ENCODE measurements around the gene HOTAIR. TPM values are rescaled to one million over a fixed set of nuclear protein-coding genes. Genes with fewer than 3 reads are reported as not detected.

The HOTAIR gene
- total RNA-seq, 3 donors from 2014 or later (not counting 1 experiment from before 2014, with no cell fraction given), result not detected

DNA sequence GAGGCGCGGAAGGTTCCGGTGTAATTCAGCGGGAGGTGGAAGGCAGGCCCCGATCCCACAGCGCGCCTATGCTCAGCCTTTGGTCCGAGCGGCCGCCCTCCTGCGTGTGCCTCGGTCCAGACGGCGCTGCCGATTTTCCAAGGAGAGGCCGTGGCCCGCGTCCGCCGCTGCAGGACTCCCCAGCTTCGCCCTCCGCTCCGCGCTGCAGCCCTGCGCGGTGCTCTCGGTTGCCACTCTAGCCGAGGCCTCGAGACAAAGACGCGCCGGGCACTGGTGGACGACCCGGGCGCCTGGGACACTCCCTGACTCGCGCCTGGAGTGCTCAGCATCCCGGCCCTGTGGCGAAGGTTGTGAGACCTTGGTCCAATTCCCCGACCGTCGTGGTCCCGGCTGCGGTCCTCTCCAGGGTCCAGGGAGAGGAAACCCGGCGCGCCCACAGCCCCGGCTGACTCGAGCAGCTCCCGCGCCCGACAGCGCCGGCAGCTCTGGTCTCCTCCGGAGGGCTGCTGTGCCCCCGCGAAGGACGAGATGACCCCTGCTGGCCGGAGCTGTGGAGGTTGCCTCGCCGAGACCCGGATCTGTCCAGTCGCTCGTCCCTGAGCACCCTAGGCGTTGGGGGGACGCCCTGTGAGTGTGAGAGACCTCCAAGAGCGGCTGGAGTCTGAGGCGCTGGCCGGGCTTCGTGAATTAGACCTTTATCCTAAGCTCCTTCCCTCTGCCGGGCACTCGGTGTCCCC is 13.6 kb downstream of the HOTAIR start:
- H3K4me1 Mint-ChIP-seq, result peaks cover 41 to 42% of the 10 kb centered on the region in 2 donors
- DNase-seq, result no peak
- Histone ChIP-seq H3K4me1 (ENCODE audit: control insufficient read depth, insufficient read depth, low read length) (peaks cover 38% of the 10 kb centered on the region), H3K9me3 (ENCODE audit: control insufficient read depth, insufficient read depth, low read length) (no peaks in the 10 kb centered on the region), H3K27ac (ENCODE audit: low read length) (no peak overlapping the region), H3K36me3 (ENCODE audit: control insufficient read depth, insufficient read depth, low read length) (no peaks in the 10 kb centered on the region), H3K4me3 (ENCODE audit: low read length) (no peak overlapping the region), H3K27me3 (ENCODE audit: control insufficient read depth, insufficient read depth, low read length) (peaks cover 94% of the 10 kb centered on the region)
- H3K9me3 Mint-ChIP-seq, result no peaks in the 10 kb centered on the region
- H3K27ac Mint-ChIP-seq, result peak overlapping the region in 1 of 2 donors; percentile 18
- H3K4me3 Mint-ChIP-seq, result no peak overlapping the region
- TF ChIP-seq, protein P1, sequence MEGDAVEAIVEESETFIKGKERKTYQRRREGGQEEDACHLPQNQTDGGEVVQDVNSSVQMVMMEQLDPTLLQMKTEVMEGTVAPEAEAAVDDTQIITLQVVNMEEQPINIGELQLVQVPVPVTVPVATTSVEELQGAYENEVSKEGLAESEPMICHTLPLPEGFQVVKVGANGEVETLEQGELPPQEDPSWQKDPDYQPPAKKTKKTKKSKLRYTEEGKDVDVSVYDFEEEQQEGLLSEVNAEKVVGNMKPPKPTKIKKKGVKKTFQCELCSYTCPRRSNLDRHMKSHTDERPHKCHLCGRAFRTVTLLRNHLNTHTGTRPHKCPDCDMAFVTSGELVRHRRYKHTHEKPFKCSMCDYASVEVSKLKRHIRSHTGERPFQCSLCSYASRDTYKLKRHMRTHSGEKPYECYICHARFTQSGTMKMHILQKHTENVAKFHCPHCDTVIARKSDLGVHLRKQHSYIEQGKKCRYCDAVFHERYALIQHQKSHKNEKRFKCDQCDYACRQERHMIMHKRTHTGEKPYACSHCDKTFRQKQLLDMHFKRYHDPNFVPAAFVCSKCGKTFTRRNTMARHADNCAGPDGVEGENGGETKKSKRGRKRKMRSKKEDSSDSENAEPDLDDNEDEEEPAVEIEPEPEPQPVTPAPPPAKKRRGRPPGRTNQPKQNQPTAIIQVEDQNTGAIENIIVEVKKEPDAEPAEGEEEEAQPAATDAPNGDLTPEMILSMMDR (IDR thresholded peaks at IDR 0.05), result no peak
- whole genome bisulfite sequencing (ENCODE audit: insufficient coverage), result 5% methylated on average over 72 of the region's 72 CpGs
- ATAC-seq, result no peak
- peaks cover 18% of the 10 kb centered on the region for H3K36me3 Mint-ChIP-seq
- intact Hi-C loops (cut with micrococcal nuclease), result no loop called here
- peaks cover 69 to 95% of the 10 kb centered on the region in 2 donors for H3K27me3 Mint-ChIP-seq (ENCODE audit: low read depth in 2 of 2)

DNA sequence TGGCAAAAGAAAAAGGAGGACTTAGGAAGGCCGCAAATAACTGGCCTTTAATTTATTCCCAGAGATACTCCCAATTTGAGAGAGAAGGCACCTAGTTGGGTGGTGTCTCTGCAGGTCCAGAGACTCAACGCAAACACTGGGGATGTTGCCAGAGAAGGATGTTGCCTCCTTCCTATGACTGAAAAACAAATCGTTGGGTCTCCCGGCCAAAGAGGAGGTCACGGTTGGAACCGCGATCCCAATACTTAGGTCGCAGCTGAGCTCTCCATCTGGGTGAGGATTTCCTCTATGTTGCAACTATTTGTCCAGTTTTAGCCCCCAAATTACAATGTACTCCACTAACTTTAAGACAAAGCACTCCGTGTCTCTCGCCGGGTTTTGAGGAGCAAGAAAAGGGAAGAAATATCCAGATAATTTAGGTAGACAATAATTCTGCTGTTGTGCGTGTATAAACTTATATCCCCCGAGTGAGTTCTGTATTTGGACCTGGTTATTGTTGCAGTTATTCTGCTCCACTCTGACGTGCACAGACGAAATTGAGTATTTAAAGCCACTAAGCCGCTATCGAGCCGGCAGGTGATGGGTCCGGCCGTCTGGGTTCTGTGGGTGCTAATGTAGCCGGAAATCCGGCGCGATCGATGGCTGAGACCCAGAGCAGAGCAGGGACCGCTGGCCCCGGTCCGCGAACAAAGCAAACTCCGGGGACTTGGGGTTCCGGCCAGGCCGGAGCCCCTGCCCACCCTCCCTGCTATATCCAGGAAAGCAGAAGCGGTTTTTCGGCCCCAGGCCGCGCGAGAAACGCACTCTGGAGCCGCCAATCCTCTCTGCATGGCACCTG is 14.3 kb downstream of the HOTAIR start:
- H3K36me3 Mint-ChIP-seq, result peaks cover 18% of the 10 kb centered on the region
- H3K4me1 ChIP-seq (ENCODE audit: control insufficient read depth, insufficient read depth, low read length), result peaks cover 38% of the 10 kb centered on the region
- H3K9me3 ChIP-seq (ENCODE audit: control insufficient read depth, insufficient read depth, low read length), result peaks cover 2% of the 10 kb centered on the region
- peaks cover 36 to 42% of the 10 kb centered on the region in 2 donors for H3K4me1 Mint-ChIP-seq
- WGBS (ENCODE audit: insufficient coverage), result 9% methylated on average over 39 of the region's 39 CpGs
- no peak overlapping the region for H3K4me3 ChIP-seq (ENCODE audit: low read length)
- no peak overlapping the region for H3K27ac Mint-ChIP-seq
- no peaks in the 10 kb centered on the region for H3K36me3 ChIP-seq (ENCODE audit: control insufficient read depth, insufficient read depth, low read length)
- intact Hi-C loops (cut with micrococcal nuclease), result no loop called here
- no peaks in the 10 kb centered on the region for H3K9me3 Mint-ChIP-seq
- DNase-seq (no peak), ATAC-seq (peak in 1 of 3 donors; percentile 34)
- TF ChIP-seq, protein P1 (IDR thresholded peaks at IDR 0.05), result no peak
- H3K4me3 Mint-ChIP-seq, result peak overlapping the region; percentile 45
- peaks cover 95% of the 10 kb centered on the region for H3K27me3 ChIP-seq (ENCODE audit: control insufficient read depth, insufficient read depth, low read length)
- peaks cover 73 to 95% of the 10 kb centered on the region in 2 donors for H3K27me3 Mint-ChIP-seq (ENCODE audit: low read depth in 2 of 2)
- H3K27ac ChIP-seq (ENCODE audit: low read length), result no peak overlapping the region

DNA sequence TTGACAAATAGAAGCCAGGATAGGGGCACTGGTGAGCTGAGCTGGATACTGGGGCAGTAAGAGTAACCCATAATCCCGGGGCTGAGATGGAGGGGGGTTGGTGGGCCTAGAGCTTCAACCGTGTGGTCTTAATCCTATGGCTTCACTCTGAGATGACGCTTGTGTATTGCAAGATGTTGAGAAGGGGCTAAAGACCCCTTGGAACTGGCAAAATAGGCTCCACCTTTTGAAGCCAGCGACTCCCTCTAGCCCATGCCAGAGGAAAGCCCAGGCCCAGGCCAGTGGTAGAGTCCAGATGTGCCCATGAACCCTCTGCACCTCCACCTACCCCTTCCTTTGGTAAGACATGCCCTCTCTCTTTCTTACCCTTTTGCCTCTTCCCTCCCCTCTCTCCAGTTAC is 15.4 kb downstream of the HOTAIR start:
- H3K27me3 Mint-ChIP-seq (ENCODE audit: low read depth in 2 of 2), result peaks cover 73 to 84% of the 10 kb centered on the region in 2 donors
- no peaks in the 10 kb centered on the region for H3K9me3 Mint-ChIP-seq
- Histone ChIP-seq H3K36me3 (ENCODE audit: control insufficient read depth, insufficient read depth, low read length) (no peaks in the 10 kb centered on the region), H3K27ac (ENCODE audit: low read length) (no peak overlapping the region), H3K27me3 (ENCODE audit: control insufficient read depth, insufficient read depth, low read length) (peaks cover 94% of the 10 kb centered on the region), H3K4me1 (ENCODE audit: control insufficient read depth, insufficient read depth, low read length) (peaks cover 45% of the 10 kb centered on the region), H3K9me3 (ENCODE audit: control insufficient read depth, insufficient read depth, low read length) (peaks cover 5% of the 10 kb centered on the region), H3K4me3 (ENCODE audit: low read length) (no peak overlapping the region)
- no peak for ATAC-seq
- DNase-seq, result no peak
- peaks cover 18% of the 10 kb centered on the region for H3K36me3 Mint-ChIP-seq
- H3K4me3 Mint-ChIP-seq, result peak overlapping the region; percentile 45
- TF ChIP-seq, protein P1 (IDR thresholded peaks at IDR 0.05), result no peak
- H3K4me1 Mint-ChIP-seq, result peaks cover 26 to 36% of the 10 kb centered on the region in 2 donors
- WGBS (ENCODE audit: insufficient coverage), result 14% methylated on average over 4 of the region's 4 CpGs
- H3K27ac Mint-ChIP-seq, result no peak overlapping the region
- intact Hi-C loops (cut with micrococcal nuclease), result loop anchor here (5.0 kb wide), 2 partner anchors 38 to 323 kb away; partner anchors contain the start of genes CBX5 and HNRNPA1

All from natural killer cell (primary cell).